Fibroblast of the aortic adventitia (primary cell): ENCODE measurements around the gene SLA2. TPM values are rescaled to one million over a fixed set of nuclear protein-coding genes. Genes with fewer than 3 reads are reported as not detected.
"Not testable (repeated sequence)": the region's sequence is repeated elsewhere in the genome, so short reads cannot be mapped to it uniquely, and the experiment has no call there.

ENCODE experiments used
- DNase-seq: peaks from one replicate; pipeline ENCODE4 v3.0.0-alpha.2; 2010; ENCODE audit warnings: low read depth
- H3K4me3 ChIP-seq: 2 replicates; pipeline ENCODE4 v1.5.1; 2011; ENCODE audit warnings: low read depth, mild to moderate bottlenecking, control low read depth, low read length, moderate library complexity
- total RNA-seq: library from RNA; depleted of rRNA; stranded (reverse); fragments of >200 nt; gene quantifications from 2 replicates; pipeline ENCODE4 v1.2.3, GENCODE V29; 2012; ENCODE audit warnings: low replicate concordance
- TF ChIP-seq, protein P1 (sequence below): IDR thresholded peaks from 2 replicates; pipeline ENCODE4 v1.5.1; 2011; ENCODE audit warnings: mild to moderate bottlenecking, low read length, control low read depth, inconsistent platforms; ENCODE audit not compliant: insufficient read depth

The SLA2 gene
- total RNA-seq, 1 donor: not detected

DNA sequence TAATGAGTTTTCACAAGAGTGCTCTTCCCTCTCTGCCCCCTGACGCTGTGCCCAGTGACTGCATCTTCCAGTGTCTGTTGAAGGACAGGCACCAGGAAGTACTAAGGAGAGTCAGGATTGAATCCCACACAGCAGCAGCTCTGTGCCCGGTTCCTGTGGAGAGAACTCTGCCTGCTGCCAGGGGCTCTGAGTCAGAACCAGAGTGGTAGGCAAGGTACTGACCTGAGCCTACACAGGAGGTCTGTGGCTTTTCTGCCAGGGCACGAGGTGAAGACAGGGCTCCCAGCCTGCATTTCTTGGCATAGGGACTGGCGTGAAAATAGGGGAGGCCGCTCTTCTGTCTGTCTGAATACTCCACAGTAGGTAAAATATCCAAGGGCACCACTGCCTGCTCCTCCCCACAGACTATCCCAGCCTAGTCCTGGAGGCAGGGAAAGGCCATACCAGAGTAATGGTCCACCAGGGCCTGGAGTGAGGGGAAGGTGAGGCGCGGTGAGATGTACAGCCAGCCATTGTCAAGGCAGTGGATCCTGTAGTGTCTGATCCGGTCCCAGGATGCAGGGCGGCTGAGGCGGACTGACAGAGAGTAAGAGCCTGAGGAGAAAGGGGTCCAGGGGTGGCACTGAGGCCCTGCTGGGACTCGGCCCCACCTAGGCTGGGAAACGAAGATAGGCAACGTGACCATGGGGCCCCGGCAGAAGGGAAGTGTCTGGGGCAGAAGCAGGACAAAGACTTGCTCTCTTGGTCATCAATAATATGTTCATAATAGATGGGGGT, 31.0 kb downstream of the SLA2 start:
- TF ChIP-seq, protein P1, sequence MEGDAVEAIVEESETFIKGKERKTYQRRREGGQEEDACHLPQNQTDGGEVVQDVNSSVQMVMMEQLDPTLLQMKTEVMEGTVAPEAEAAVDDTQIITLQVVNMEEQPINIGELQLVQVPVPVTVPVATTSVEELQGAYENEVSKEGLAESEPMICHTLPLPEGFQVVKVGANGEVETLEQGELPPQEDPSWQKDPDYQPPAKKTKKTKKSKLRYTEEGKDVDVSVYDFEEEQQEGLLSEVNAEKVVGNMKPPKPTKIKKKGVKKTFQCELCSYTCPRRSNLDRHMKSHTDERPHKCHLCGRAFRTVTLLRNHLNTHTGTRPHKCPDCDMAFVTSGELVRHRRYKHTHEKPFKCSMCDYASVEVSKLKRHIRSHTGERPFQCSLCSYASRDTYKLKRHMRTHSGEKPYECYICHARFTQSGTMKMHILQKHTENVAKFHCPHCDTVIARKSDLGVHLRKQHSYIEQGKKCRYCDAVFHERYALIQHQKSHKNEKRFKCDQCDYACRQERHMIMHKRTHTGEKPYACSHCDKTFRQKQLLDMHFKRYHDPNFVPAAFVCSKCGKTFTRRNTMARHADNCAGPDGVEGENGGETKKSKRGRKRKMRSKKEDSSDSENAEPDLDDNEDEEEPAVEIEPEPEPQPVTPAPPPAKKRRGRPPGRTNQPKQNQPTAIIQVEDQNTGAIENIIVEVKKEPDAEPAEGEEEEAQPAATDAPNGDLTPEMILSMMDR: no peak
- H3K4me3 ChIP-seq: no peak overlapping the region
- DNase-seq: no peak

DNA sequence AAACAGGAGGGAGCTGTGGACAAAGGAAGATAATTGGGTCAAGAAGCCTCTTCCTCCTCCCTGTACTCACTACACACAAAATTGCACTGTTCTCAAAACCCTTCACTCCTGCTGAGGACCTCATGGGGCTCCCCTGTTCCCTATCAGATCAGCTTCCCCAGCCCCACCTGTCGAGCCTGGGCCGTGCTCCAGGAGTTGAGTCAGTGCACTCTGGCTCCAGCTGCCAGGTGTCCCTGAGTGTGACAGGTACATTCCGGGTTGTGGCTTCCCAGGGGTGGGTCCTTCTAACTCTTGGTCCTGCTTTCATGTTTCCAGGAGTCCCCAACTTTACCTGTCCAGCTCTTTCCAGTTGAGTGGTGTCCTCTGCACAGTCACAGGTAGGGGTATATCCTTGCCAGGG, 32.0 kb downstream of the SLA2 start:
- no peak for DNase-seq
- H3K4me3 ChIP-seq: no peak overlapping the region
- TF ChIP-seq, protein P1: no peak

DNA sequence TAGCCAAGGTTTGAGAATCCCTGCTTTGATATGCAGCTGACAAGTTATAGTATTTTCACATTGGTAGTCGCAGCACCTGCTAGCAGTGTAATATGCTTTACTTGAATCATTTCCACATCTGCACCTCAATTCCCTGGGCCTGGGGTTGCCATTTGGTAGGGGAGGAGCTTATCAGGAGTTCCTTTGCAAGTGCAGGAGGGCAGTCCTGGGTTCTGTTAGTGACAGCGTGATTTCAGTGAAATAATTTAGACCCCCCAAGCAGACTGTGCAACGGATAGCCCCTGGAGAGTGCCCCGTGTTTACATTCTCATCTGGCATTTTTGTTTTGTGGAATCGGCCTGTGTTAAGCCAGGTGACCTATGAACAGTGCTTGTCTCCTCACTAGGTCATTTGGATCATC, 34.4 kb downstream of the SLA2 start:
- DNase-seq: no peak
- TF ChIP-seq, protein P1: no peak
- no peak overlapping the region for H3K4me3 ChIP-seq

DNA sequence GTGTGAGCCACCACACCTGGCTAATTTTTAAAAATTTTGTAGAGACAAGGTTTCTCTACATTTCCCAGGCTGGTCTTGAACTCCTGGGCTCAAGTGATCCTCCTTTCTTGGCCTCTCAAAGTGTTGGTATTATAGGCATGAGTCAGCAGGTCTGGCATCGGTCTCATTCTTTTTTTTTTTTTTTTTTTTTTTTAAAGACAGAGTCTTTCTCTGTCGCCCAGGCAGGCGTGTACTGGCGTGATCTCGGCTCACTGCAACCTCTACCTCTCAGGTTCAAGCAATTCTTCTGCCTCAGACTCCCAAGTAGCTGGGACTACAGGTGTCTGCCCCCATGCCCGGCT, 37.6 kb downstream of the SLA2 start:
- H3K4me3 ChIP-seq, DNase-seq: not testable (repeated sequence)

DNA sequence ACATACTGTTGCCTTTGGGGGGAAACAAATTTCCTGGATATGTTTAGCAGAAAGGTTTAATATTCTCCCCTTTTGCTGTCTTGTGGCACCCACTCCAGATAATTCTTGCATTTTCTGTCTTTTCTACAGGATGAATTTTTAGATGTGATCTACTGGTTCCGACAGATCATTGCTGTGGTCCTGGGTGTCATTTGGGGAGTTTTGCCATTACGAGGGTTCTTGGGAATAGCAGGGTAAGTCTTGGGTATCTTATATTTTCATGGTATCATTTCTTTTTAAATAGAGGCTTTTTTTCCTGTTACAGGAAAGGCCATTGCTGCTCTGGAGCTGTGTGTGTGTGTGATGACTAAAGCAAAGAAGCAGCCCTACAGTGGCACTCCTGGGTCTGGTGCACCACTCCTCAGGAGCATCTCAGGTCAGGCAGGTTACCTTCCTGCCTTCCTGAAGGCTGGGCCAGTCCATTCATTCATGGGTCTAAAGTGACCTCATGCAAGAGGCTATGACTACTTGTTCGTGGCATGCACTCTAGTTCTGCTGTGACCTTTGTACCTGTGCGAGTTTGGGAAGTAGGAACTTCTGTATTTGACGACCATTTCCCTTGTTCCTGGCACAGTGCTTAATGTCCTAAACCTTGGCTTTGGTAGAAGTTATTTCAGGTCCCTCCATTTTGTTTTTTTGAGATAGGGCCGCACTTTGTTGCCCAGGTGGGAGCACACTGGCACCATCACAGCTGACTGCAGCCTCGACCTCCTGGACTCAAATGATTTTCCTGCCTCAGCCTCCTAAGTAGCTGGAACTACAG, 38.2 kb downstream of the SLA2 start:
- TF ChIP-seq, protein P1: no peak
- H3K4me3 ChIP-seq: peak overlapping the region; percentile 15
- no peak for DNase-seq

DNA sequence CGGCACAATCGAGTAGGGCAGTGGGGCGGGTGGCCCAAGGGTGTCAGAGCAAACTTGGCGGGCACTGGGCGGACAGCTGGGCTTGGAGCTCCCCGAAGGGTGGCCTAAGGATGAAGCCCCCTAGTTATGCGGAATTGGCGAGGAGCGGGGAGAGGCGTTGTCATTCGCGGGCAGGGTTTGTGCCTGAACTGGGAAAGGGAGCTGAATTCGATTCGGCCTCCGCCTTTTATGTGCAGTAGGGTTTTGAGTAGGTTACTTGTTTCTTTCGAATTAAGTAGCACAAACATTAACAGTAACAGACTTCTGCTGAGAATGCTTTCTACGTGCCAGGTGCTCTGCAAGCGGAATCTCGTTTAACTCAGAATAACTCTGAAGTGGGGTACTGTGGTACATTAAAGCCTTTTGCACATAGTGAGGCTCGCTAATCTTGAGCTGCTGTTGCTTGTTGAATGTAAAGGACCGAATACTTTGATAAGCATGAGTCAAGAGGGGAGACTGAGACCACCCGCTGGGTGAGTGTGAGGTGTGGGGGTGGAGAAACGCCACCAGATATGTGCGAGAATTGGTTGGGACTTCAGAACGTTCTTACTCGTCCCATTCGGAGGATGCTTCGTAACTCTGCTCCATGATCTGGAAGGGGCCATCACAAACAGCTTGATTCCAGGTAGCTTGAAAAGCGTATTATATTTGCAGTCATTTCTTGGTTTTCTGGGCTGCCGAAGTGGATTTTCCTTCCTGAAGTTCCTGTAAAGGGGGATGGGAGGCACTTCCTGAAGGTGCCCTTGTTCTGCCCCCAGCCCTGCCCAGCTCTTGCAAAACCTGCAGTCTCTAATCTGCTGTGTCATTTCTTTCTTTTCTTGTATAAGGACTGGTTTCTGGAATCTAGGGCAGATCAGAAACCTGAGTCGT, 39.6 kb downstream of the SLA2 start:
- peak; percentile 47 for DNase-seq
- TF ChIP-seq, protein P1: no peak
- H3K4me3 ChIP-seq: peak overlapping the region; percentile 97
